Activated gamma-delta T cell treated with anti-CD3 and anti-CD28 coated beads, Interleukin-2, amount 50 U/mL, for 16 hours (primary cell): ENCODE data around the gene CDK5RAP1.
"Not testable (repeated sequence)": the region's sequence is repeated elsewhere in the genome, so short reads cannot be mapped to it uniquely, and the experiment has no call there.

Experiments
- DNase-seq: peaks from one replicate; pipeline ENCODE4 v3.0.0-alpha.2; 2020; ENCODE audit warnings: low read depth

Gene CDK5RAP1

DNA sequence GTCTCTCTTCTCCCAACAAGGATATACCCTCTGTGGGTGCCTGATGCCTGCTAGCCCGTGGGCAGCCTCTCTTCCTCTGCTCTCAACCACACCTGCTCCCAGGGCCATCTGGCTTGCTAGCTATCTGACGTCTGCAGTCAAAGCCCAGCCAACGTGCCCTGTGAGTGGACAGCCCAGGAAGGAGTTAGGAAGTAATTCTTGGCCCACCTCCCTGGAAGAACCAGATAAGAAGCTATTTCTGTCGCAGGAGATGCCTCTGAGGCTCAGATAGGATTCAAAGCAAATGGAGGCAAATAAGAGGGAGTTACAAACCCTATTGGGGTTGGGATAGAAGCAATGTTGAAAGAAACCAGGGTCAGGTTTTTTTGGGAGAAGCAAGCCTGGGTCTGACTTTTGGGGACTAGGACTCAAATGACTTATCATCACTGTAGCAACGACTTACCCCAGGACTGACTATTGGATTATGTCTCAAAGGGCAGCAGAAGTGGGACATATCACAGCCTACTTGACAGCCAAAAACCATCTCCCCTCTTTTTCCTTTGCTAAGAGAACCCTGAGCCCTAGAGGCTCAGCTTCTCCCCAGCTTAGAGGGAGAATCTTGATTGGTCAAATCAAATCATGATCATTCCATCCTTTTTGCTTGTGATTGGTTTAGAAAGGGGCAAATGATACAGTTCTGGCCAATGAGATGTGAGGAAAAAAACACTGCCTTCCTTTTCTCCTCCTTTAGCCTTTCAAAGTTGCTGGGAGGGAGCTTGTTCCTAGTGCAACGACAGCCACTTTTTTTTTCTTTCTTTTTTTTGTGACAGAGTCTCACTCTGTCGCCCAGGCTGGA is 18.0 kb upstream of the CDK5RAP1 start:
- no peak for DNase-seq

DNA sequence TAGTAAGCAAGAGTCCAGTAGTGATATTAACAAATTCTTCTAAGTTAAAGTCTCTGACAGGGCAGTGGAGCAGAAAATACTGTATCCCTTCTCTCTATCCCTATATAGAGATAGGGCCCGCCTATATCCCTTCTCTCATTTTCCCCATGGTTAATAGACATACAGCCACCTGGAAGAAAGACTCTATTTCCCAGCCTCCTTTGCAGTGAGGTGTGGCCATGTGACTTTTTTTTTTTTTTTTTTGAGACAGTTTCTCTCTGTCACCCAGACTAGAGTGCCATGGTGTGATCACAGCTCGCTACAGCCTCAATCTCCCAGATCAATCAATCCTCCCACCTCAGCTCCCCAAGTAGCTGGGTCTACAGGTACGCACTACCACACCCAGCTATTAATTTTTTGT is 16.7 kb upstream of the CDK5RAP1 start:
- no peak for DNase-seq

DNA sequence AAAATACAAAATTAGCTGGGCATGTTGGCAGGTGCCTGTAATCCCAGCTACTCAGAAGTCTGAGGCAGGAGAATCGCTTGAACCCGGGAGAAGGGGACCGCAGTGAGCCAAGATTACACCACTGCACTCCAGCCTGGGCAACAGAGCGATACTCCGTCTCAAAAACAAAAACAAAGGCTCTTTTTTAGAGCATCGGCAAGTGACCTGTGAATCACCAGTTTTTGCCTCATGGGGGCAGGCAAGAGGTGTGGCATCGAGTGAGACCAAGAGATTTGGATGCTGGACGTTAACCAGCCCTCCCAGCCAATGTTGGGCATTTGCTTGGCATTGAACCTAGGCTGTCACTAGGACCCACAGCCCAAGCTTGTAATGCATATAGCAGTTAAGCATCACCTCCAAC is 14.6 kb upstream of the CDK5RAP1 start:
- no peak for DNase-seq

DNA sequence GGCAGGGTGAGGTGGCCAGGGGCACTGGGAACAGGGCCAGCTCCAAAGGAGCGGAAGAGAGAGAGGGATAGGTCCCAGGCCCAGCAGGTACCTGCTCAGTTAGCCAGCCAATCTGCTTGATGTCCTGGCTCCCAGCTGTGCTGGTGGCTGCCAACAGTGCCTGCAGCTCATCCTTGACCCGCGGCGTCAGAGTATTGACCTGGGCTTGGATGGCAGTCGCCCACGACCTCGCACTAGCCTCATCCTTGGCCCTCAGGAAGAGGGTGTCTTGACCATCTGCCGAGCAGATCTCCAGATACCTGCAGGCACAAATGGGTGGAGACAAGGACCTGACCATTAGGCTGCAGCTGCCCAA is 11.1 kb upstream of the CDK5RAP1 start:
- no peak for DNase-seq

DNA sequence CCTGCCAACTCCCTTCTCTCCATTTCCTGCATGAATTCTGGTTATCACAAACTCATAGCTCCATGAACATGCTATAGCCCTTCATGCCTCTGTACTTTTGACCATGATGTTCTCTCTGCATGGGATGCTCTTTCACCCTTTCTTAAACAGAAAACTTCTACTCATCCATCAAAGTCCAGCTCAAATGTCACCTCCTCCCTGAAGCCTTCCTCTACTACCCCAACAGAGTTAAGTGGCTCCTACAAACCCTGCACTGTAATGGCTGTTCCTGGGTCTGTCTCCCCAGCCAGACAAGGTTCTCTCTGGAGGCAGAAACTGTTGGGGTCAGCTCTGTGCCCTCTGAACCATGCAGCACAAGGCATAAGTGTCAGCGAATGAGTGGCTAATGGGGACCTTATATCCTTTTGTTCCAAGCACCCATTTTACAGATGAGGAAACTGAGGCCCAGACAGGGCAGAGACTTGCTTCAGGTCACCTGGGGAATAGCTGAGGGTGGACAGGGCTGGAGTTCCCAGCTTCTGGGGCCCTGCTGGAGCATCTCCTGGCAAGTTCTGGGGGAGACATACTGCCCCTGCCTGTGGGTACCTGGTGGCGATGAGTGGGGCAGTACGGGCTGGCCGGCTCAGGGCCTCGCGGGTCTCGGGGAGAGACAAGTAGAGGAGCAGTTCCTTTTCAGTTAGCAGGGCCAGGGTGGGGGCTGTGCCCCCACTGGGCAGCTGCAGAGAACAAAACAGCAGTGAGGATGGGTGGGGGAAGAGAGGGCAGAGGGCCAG is 10.6 kb upstream of the CDK5RAP1 start:
- no peak for DNase-seq

DNA sequence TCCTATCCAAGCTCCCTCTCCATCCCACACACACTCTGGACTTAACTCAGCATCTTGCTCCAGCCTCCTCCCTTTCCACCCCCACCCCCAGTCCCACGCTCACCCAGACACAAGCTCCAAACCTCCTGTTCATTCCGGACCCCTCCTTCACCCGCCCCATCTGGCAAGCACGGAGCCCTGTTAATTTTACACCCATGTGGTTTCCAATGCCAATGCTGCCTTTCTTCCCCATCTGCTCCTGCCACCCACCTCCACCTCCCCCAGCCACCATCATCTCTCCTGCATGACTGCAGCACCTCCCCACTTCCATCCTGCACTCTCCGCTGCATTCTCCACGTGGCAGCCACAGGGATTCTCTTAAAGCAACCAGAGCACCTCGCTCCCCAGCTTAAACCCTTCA is 9.9 kb upstream of the CDK5RAP1 start:
- DNase-seq: no peak

DNA sequence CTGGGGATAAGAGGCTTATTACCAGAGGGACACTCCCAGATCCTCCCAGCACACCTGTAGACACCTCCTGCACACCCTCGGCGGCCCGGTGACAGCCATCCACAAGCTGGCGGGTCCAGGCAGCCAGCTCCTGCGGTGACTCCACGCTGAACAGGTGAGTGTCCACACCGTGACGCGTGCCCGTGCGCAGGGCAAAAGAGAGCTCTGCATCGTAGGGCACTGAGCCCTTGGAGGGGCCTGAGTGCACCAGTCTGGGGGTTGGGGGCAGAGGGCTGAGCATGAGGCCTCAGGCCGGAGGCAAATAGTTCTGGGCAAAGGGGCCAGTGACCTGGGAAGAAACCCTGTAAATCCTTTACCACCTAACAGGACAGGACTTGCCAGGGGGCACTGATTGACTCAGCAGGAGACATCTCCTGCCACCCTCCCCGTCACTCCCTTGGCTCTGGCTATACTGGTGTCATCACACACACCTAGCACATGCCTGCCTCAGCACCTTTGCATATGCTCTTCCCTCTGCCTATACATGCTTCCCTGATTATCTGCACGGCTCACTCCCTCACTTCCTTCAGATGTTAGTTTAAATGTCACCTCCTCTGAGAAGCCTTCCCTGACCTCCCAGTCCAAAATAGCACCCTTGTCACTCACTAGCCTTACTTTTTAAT is 8.9 kb upstream of the CDK5RAP1 start:
- no peak for DNase-seq

GRCh38 chr20:33408716-33409654 is 7.7 kb upstream of the CDK5RAP1 start:
- no peak for DNase-seq

DNA sequence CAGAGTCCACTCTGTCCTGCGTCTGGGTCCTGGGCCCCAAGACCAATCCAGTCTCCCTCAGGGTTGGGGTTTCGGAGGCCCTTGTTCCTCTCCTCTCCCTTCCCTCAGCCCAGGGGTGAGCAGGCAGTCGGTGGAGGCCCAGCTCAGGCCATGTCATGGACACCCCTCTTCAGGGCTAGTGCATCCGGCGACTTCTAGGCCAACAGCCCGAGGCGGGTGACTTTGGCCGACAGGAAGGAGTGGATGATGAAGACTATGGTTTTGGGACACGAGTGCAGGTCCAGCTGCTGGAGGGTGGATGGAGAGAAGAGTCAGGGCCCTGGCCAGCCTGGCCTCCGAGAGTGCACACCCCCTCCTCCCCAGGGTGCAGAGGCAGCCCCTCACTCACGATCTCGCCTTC is 7.0 kb upstream of the CDK5RAP1 start:
- no peak for DNase-seq

GRCh38 chr20:33407796-33408195 is 6.5 kb upstream of the CDK5RAP1 start:
- DNase-seq: no peak

DNA sequence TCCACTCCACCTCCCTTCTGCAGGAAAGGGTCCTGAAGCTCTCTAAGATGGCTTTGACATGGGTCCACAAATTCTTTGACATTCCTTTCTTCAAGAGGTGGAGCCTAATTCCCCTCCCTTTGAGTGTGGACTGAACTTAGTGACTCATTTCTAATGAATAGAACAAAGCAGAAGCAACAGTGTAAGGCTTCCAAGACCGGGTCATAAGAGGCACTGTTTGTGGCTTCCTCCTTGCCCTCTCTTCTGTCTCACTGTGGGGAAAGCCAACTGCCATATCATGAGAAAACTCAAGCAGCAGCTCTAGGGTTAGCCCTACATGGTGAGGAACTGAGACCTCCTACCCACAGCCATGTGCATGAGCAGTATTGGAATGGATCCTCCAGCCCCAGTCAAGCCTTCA is 5.9 kb upstream of the CDK5RAP1 start:
- DNase-seq: no peak

DNA sequence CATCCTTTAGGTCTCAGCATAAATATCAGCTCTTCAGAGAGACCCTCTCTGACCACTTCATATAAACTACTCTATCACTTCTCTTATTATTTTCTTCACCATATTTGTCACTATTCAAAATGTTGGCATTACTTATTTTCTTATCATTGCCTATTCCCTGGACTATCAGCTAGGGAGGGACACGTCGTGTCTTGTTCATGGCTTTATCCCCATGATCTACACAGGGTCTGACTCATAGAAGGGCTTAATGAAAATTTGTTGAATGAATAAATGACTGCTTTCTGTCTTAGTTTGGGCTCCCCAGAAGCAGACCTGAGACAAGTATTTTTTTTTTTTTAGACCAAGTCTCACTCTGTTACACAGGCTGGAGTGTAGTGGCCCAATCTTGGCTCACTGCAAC is 3.0 kb upstream of the CDK5RAP1 start:
- no peak for DNase-seq

- no peak for DNase-seq
Measured at GRCh38 chr20:33401921-33402369, 626 bp upstream of the CDK5RAP1 start.

GRCh38 chr20:33400812-33401183 is 521 bp downstream of the CDK5RAP1 start:
- DNase-seq: no peak

- no peak for DNase-seq
Measured at GRCh38 chr20:33399924-33400323, 1.4 kb downstream of the CDK5RAP1 start.

DNA sequence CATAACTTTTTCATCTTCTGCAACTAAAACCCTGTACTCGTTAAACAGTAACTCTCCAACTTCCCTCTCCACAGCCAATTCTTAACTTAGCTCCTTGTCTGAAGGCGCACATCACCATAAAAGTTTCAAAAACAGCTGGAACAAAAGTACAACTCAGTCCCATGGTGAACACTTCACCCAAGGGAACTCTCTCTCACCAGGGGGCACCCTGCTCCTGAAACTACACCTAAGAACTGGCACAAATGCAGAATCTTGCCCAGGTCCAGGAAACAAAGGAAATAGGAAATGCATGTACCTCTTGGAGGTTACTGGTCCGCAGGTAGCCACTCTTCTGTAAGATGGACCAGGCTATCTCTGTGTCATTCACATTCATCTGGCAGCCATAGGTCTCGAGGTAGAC is 6.6 kb downstream of the CDK5RAP1 start:
- DNase-seq: no peak

GRCh38 chr20:33393609-33394008 is 7.7 kb downstream of the CDK5RAP1 start:
- no peak for DNase-seq

- DNase-seq: no peak
Measured at GRCh38 chr20:33391722-33392415, 9.4 kb downstream of the CDK5RAP1 start.

- not testable (repeated sequence) for DNase-seq
Measured at GRCh38 chr20:33389326-33389725, 12.0 kb downstream of the CDK5RAP1 start.

DNA sequence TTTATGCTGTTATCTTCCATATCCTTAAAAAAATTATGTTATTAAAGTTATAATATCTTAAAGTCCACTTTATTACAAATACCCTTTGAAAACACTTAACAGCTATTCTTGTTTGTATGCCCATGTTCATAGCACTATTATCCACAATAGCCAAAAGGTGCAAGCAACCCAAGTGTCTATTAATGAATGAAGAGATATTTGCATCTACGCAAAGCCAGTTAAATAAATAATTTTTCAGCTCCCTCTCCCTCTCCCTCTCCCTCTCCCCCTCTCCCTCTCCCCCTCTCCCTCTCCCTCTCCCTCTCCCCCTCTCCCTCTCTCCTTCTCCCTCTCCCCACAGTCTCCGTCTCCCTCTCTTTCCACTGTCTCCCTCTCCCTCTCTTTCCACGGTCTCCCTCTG is 13.1 kb downstream of the CDK5RAP1 start:
- no peak for DNase-seq

GRCh38 chr20:33387177-33387576 is 14.1 kb downstream of the CDK5RAP1 start:
- DNase-seq: no peak
